ENCODE data around the gene ARHGDIA. TPM values are rescaled to one million over a fixed set of nuclear protein-coding genes. Genes with fewer than 3 reads are reported as not detected.
"Not testable (repeated sequence)": the region's sequence is repeated elsewhere in the genome, so short reads cannot be mapped to it uniquely, and the experiment has no call there.

The ARHGDIA gene
- 100 to 1,000 TPM in 5 of 6 experiments, 10 to 100 TPM in 1; 92.4 to 162 (median 137) TPM for total RNA-seq
- long read RNA-seq, partial matches to known transcripts = 1 of 10 reads
- long read RNA-seq, other reads (novel, unspliced or antisense) = 7 of 10 reads

- peaks cover 0 to 16% (median 8%) of the 10 kb centered on the region in 4 donors for H3K36me3 ChIP-seq
- 0% methylated on average over 8 of the region's 64 CpGs for WGBS (ENCODE audit: insufficient coverage, low coverage, low lambda C conversion rate, missing lambda C conversion rate)
- peak within 1 kb of the TSS; percentile 96 to 99 (median 99) for H3K27ac ChIP-seq
- peak in 1 of 3 donors; percentile 56 for DNase-seq
- ATAC-seq = peak; percentile 16 to 63 (median 40)
- peak within 1 kb of the TSS; percentile 87 to 99 (median 93) for H3K4me3 ChIP-seq
- intact Hi-C loops (cut with DNase I) = no loop called here
- H3K27me3 ChIP-seq = no peaks in the 10 kb centered on the region
- H3K9me3 ChIP-seq = no peaks in the 10 kb centered on the region
- TF ChIP-seq CTCF (IDR thresholded peaks at IDR 0.05) = no peak
- no peak for TF ChIP-seq POLR2A (IDR thresholded peaks at IDR 0.05)
- H3K4me1 ChIP-seq = peaks cover 0 to 48% (median 24%) of the 10 kb centered on the region in 4 donors
Observed at GRCh38 chr17:81870981-81871386, at the start of gene ARHGDIA. TSS of gene ARHGDIA (minus strand) at chr17:81871337. CDS start at chr17:81869930, 1,407 bp downstream.

- Histone ChIP-seq H3K4me3 (no peak overlapping the region), H3K4me1 (peaks cover 0 to 57% (median 24%) of the 10 kb centered on the region in 4 donors), H3K27ac (no peak overlapping the region), H3K36me3 (peaks cover 0 to 24% (median 12%) of the 10 kb centered on the region in 4 donors), H3K9me3 (no peaks in the 10 kb centered on the region), H3K27me3 (no peaks in the 10 kb centered on the region)
- DNase-seq (no peak), ATAC-seq (peak in 1 of 4 donors; percentile 7)
- intact Hi-C loops (cut with DNase I) = no loop called here
- TF ChIP-seq POLR2A (IDR thresholded peaks at IDR 0.05) = no peak
- no peak for TF ChIP-seq CTCF (IDR thresholded peaks at IDR 0.05)
- 77% methylated on average over 8 of the region's 15 CpGs for WGBS (ENCODE audit: insufficient coverage, low coverage, low lambda C conversion rate, missing lambda C conversion rate)
Observed at GRCh38 chr17:81918832-81919545, 47.9 kb upstream of the ARHGDIA start.

GRCh38 chr17:81918333-81918669 lies 47.2 kb upstream of the ARHGDIA start:
- peaks cover 0 to 31% (median 16%) of the 10 kb centered on the region in 4 donors for H3K36me3 ChIP-seq
- H3K4me1 ChIP-seq = peaks cover 0 to 51% (median 24%) of the 10 kb centered on the region in 4 donors
- peak overlapping the region in 2 of 3 donors; percentile 44 to 60 for H3K27ac ChIP-seq
- WGBS (ENCODE audit: insufficient coverage, low coverage, low lambda C conversion rate, missing lambda C conversion rate) = 12% methylated on average over 7 of the region's 9 CpGs
- H3K9me3 ChIP-seq; intact Hi-C loops (cut with DNase I); H3K27me3 ChIP-seq; DNase-seq: not testable (repeated sequence)
- H3K4me3 ChIP-seq = peak overlapping the region in 2 of 3 donors; percentile 83 to 89
- peak; percentile 9 to 46 (median 28) for ATAC-seq

- TF ChIP-seq CTCF (IDR thresholded peaks at IDR 0.05) (no peak), POLR2A (IDR thresholded peaks at IDR 0.05) (peak; percentile 64)
- H3K4me1 ChIP-seq = peaks cover 0 to 49% (median 20%) of the 10 kb centered on the region in 4 donors
- DNase-seq = peak; percentile 81 to 86 (median 85)
- H3K36me3 ChIP-seq = peaks cover 0 to 36% (median 17%) of the 10 kb centered on the region in 4 donors
- H3K27ac ChIP-seq = peak within 1 kb of the TSS in 2 of 3 donors; percentile 44 to 60
- ATAC-seq = peak; percentile 68 to 83 (median 74)
- intact Hi-C loops (cut with DNase I) = no loop called here
- H3K27me3 ChIP-seq = no peaks in the 10 kb centered on the region
- no peaks in the 10 kb centered on the region for H3K9me3 ChIP-seq
- peak within 1 kb of the TSS; percentile 83 to 89 (median 87) for H3K4me3 ChIP-seq
- WGBS (ENCODE audit: insufficient coverage, low coverage, low lambda C conversion rate, missing lambda C conversion rate) = 2% methylated on average over 38 of the region's 94 CpGs
Observed at GRCh38 chr17:81917565-81918332, 46.6 kb upstream of the ARHGDIA start, which contains the start of gene SIRT7. TSS of gene SIRT7 (minus strand) at chr17:81918176. CDS start at chr17:81918131, 45 bp downstream.
